NCI-H1105 treated with DMSO at 0.1 percent for 48 hours (cell line): Measurements from ENCODE around the gene TMEM9B.

Experiments
- DNase-seq: peaks from one replicate; lab custom pipeline; 2025; lab: John Stamatoyannopoulos, UW

The TMEM9B gene

DNA sequence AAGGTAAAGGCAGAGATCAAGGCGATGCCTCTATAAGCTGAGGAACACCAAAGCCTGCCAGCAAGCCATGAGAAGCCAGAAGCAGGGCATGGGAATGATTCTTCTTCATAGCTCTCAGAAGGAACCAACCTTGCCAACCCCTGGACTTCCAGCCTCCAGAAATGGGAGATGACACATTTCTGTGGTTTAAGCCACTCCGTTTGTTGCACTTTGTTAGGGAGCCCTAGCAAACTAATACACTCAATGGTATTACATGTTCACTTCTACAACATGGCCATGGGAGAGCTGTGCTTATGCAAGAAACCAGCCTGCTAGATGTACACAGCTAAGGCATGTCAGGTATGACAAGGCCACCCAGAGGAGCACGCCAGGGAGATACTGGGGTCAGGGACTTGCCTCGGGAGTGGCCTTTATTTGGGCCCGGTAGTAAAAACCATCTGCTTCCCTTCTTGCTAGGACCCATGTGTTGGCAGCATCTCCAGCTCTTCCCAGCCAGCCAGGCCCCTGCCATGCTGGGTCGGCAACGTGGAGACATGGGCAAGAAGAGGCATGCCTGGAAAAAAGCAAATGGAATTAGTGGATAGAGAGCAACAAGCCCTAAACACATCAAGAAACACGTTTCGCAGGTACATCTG, 35.1 kb downstream of the TMEM9B start:
- DNase-seq: no peak

DNA sequence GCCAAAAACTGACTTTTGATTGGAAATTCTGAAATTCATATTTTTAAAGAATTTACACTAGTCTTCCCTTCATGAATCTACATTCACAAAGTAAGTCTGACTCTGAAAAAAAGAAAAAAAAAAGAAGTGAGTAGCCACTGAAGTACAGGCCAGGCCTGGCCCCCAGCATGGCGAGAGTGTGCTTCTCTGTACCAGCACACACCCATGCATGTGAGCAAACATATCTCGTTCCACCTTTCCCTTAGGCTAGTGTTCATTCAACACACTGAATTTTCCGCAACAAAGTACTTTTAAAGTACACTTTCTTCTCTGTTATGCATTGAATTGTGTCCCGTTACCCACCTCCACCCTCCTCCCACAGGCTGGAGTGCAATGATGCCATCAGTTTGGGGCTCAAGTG, 36.0 kb downstream of the TMEM9B start:
- DNase-seq: no peak

DNA sequence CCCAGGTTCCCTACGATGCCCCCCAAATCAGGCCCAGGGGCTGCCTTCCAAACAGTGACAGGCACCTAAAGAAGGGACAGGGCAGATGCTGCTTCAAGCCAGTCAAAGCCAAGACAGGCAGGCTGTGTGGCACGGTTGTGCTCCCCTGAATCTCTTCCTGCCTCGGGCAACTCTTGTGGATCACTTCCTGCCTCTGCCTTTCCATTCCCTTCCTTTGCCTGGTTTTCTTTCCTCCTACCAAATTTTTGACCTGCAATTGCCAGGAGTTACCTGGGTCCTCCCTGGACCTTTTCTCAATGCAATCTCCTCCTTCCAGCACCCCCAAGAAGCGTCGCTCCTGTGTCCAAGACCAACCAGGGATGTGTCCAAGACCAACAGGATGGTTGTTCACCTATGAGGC, 37.0 kb downstream of the TMEM9B start:
- DNase-seq: no peak

DNA sequence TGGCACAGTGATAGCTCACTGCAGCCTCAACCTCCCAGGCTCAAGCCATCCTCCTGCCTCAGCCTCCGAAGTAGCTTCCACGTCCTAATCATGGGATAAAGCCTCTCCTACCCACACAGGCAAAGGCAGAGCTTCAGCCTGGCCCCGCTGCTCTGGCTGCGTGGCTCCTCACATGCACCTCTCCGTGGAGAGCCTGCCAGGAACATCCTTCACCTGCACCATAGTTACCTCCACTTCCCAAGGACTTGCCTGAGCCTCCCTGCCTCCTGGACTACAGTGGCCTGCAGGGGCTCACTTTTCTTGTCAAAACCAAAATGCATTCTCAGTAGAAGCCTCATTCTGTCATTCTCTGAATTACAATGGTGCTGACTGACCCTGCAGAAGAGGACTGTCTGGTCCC, 38.0 kb downstream of the TMEM9B start:
- DNase-seq: no peak

DNA sequence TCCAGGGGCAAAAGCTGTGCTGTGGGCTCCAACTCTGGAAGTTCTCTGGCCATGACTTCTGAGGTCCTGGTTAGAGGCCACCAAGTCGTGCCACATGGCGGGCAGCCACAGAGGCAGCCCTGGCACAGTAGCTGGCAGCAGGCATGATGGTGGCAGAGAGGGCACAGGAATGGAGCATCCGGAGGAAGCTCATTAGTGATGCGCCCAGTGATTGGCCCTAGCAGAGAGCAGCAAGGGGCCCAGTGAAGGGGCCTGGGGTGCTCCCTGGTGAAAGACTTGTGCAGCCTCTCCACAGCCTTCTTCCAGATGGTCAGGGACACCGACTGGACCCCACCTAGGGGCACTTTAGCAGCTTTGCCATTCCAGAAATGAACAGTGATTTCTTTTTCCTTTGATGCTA, 38.5 kb downstream of the TMEM9B start:
- no peak for DNase-seq

DNA sequence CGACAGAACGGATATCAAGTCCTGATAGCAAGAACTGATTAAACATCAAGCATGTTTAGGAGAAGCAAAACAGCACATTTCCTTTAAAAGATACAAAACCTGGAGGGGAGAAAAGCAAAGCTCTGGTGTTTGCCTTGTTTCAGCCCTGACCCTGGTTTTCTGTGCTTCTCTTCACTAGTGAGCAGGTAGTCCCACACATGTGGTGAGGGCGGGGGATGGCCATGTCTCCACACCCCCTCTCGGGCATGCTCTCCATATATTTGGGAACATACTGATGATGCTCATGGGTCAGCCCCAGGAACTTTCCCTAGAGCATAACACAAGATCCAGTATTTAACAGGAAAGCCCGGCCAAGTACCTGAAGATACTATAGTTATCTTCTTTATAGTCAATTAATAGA, 41.6 kb downstream of the TMEM9B start:
- DNase-seq: no peak

DNA sequence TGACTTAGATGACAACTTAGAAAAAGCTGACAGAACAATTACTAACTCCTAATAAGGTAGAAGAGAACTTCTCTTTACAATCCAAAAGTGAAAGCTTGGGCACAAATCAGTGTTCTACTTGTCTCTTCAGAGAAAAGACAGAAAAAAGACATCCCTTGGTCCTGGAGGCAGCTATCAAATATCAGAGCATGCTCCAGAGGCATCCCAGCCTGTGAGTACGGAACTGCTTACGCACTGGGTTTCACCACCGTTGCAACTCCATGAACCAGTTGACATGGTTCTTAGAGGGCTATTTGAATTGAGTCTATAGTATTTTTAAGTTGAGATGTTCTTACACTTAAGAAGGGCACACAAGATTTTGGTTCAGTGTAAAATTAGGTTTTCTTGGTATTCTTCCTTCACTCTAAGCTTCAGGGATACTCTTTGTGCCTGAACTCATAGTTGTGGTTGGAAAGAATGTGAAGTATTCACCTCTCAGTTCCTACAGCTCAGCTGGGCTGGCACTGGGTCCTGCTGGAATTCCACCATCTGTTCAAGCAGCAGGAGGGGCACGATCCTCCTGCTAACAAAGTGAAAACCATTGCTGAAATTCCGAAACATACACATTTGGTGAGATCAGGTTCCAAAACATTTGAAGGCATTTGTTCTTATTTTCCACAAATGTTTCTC, 47.0 kb downstream of the TMEM9B start:
- no peak for DNase-seq

DNA sequence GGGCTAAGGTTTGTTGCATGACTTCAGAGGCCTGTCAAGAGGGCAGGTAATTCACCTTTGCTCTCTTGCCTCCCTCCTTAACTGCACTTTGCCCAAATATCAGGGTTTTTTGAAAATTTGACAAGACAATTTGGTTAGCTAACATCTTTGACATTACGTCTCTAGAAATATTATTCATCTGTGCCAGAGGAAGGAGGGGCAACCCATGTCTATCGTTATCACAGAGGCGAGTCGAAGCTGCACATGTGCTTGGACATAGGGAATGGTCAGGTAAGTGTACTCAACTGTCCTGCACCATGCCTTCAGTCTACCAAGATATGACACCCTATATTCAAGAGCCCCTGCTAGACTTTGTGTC, 49.6 kb downstream of the TMEM9B start:
- no peak for DNase-seq

DNA sequence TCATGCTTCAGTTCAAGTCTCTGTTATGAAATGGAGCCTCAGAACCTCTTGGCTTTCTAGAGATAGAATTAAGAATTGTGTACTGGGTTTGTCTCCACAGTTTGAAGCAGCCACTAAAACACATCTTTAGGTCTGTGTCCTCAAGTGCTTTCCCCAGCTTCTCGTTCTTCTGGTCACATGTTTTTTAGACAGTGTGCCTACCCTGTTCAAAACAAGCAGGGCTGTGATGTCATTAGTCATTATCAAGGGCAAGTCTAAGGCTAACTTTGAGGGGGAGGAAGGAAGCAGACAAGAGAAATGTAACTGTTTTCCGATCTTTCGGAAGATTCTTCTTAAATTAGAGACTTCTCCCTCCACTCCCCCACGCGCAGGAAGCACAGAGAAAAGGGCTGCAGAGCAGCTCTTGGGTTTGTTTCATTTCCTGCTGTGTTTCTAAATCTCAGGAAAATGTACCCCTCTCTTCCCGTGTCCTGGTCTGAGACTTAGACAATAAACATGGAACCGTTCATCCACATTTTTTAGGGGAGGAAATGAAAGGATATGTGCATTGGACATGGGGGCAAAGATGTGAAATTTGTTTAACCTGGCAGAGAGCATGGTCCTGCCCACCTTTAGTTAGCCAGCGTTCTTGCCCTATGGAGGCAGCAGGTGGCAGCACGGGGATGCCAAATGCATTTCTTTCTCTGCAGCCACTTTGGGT, 50.1 kb downstream of the TMEM9B start:
- peak; percentile 60 for DNase-seq

DNA sequence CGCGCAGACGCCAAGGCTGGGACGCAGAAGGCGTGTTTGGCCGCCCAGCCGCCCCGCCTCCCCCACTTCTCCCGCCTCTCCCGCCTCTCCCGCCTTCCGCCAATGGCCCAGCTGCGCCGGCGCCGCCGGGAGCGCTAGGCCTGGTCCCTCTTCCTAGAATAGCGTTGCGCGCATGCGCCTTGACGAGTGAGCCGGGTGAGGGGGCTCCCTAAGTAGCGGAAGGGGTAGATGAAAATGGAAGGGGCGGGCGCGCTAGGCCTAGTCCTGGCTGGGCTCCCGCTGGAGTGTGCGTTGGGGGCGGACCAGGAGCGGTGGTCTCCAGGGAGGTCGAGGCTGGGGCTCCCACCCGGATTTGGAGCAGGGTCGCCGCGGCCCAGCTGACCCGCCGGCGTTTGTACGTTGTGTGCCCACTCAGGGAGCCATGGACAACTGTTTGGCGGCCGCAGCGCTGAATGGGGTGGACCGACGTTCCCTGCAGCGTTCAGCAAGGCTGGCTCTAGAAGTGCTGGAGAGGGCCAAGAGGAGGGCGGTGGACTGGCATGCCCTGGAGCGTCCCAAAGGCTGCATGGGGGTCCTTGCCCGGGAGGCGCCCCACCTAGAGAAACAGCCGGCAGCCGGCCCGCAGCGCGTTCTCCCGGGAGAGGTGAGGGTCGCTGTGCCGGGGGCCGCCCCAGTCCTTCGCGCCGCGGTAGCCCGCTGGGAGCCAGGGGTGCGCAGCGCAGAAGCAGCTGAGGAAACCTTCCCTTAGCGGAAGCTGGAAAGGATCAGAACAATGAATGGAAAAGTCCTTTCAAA, 53.0 kb downstream of the TMEM9B start, which contains the start of gene AKIP1:
Gene AKIP1 (plus strand): TSS at position 161 of the 795 bp plus-strand sequence. CDS start 261 bp downstream, at position 422.
- DNase-seq: peak; percentile 99

DNA sequence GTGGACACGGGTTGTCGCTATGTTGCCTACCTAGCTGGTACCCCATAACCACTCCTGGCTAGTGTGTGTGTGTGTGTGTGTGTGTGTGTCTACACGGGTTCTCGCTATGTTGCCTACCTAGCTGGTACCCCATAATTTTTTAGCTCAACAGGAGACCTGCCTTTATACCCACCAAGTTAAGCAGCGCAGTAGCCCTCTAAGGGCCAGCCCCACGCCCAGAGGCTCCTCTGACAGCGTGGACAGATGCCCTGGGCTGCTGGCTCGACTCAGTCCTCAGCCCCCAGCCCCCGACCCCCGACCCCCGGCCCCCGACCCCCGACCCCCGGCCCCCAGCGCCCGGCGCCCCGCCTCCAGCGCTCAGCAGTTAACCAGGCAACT, 53.6 kb downstream of the TMEM9B start:
- DNase-seq: peak; percentile 46

DNA sequence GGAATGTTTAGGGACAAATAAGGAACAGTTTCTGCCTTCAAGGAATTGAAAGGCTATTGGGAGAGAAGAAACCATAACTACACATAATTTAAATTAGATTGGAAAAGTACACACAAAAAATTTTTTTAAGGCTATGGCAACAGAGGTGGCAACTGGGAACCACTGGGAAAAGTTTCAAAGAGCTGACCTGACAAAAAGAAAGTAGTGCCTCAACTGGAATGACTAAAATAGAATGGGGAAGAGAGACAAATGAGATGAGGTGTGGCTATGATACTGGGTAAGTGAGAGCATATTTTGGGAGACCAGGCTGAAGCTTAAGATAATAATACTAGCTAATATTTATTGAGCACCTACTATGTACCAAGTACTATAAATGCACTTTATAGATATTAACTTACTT, 56.1 kb downstream of the TMEM9B start:
- DNase-seq: no peak

DNA sequence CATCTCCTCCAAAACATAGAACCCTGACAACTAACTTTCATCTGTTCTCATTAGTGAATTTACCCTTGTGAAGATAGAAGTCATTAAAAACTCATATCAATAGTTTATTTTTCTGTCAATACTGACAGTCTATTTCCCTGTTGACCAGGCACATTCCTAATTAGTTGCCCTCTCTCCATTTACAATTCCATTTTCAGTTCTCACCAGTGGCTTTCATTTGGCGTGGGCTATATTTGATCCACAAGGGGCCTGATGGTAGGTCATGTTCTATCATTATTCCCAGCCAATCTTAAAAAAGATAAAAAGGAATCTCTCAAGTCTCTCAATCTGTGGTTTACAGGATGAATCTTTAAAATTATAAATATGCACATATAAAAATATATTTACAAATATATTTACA, 57.1 kb downstream of the TMEM9B start:
- no peak for DNase-seq

DNA sequence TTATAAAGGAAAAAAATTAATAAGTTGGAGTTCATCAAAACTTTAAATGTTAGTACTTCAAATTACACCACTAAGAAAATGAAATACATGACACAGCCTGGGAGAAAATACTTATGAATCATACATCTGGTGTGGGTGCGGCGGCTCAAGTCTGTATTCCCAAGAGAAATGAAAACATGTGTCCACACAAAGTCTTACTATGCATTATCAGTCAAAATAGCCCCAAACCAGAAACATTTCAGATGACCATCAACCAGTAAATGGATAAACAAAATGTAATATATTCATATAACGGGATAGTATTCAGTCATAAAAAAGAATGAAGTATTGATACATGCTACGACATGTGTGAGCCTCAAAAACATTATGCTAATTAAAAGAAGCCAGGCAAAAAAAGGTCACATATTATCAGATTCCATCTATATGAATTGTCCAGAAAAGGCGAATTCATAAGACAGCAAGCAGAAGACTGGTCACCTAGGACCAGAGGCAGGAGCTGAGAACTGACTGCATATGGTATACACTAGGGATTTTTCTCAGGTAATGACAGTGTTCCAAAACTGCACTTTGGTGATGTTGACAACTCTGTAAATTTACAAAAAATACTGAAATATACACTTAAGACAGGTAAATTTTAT, 58.6 kb downstream of the TMEM9B start:
- no peak for DNase-seq

DNA sequence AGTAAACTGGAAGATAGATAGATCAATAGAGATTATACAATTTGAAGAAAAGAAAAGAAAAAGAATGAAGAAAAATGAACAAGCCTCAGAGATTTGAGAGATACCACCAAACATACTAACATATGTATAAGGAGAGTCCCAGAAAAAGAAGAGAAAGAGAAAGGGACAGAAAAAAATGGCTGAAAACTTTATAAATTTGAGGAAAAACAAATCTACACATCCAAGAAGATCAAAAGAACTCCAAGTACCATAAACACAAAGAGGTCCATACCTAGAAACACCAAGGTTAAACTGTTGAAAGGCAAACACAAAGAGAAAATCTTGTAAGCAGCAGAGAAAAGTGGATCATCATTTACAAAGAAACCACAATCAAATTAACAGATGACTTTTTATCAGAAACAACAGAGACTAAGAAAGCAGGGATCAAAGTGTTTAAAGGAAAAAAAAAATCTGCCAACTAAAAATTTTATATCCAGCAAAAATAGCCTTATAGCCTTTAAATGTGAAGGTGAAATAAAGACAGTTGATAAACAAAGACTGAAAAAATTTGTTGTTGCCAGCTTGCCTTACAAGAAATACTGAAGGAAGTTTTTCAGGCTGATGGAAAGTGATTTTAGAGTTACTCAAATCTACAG, 65.0 kb downstream of the TMEM9B start:
- DNase-seq: no peak
